Ureter (tissue), 1 donor: ENCODE measurements around the gene FGFBP3. TPM values are rescaled to one million over a fixed set of nuclear protein-coding genes. Genes with fewer than 3 reads are reported as not detected.
"Not testable (repeated sequence)": the region's sequence is repeated elsewhere in the genome, so short reads cannot be mapped to it uniquely, and the experiment has no call there.

ENCODE experiments used
- DNase-seq: peaks from one replicate; pipeline ENCODE4 v3.0.0-alpha.2; 2020; ENCODE audit warnings: low spot score
- total RNA-seq: library from RNA; stranded (reverse); gene quantifications from one replicate; pipeline ENCODE4 v1.2.4, GENCODE V29; 2023
- donor health status: DM: yes; HTN: yes; CAD: no.

The FGFBP3 gene
- total RNA-seq, 1 donor from 2014 or later: 2.9 TPM

GRCh38 chr10:91901784-91902677 is 7.3 kb downstream of the FGFBP3 start:
- DNase-seq: no peak

GRCh38 chr10:91897421-91897820 is 11.9 kb downstream of the FGFBP3 start:
- DNase-seq: no peak

GRCh38 chr10:91896212-91896756 is 13.0 kb downstream of the FGFBP3 start:
- DNase-seq: no peak

GRCh38 chr10:91894261-91894685 is 15.0 kb downstream of the FGFBP3 start:
- DNase-seq: not testable (repeated sequence)

- no peak for DNase-seq
Observed at GRCh38 chr10:91893051-91893450, 16.2 kb downstream of the FGFBP3 start.

GRCh38 chr10:91891125-91892001 is 17.9 kb downstream of the FGFBP3 start:
- DNase-seq: no peak

- no peak for DNase-seq
Observed at GRCh38 chr10:91887272-91888076, 21.8 kb downstream of the FGFBP3 start.

GRCh38 chr10:91886954-91887271 is 22.4 kb downstream of the FGFBP3 start:
- no peak for DNase-seq

GRCh38 chr10:91885362-91886079 is 23.8 kb downstream of the FGFBP3 start:
- no peak for DNase-seq

- no peak for DNase-seq
Observed at GRCh38 chr10:91884536-91884935, 24.8 kb downstream of the FGFBP3 start.

GRCh38 chr10:91883549-91884444 is 25.5 kb downstream of the FGFBP3 start:
- peak; percentile 58 for DNase-seq

GRCh38 chr10:91880310-91880709 is 29.0 kb downstream of the FGFBP3 start:
- DNase-seq: peak; percentile 67

GRCh38 chr10:91879515-91880170 is 29.6 kb downstream of the FGFBP3 start:
- no peak for DNase-seq

GRCh38 chr10:91875779-91876178 is 33.5 kb downstream of the FGFBP3 start:
- no peak for DNase-seq

GRCh38 chr10:91875156-91875555 is 34.1 kb downstream of the FGFBP3 start:
- no peak for DNase-seq

- no peak for DNase-seq
Observed at GRCh38 chr10:91865562-91866081, 43.7 kb downstream of the FGFBP3 start.

- no peak for DNase-seq
Observed at GRCh38 chr10:91864744-91865143, 44.5 kb downstream of the FGFBP3 start.

GRCh38 chr10:91864099-91864498 is 45.2 kb downstream of the FGFBP3 start:
- DNase-seq: no peak

- DNase-seq: no peak
Observed at GRCh38 chr10:91860885-91861284, 48.4 kb downstream of the FGFBP3 start.
